Measurements from ENCODE around the gene TMEM242. TPM values are rescaled to one million over a fixed set of nuclear protein-coding genes. Genes with fewer than 3 reads are reported as not detected.
"Not testable (repeated sequence)": the region's sequence is repeated elsewhere in the genome, so short reads cannot be mapped to it uniquely, and the experiment has no call there.

Gene TMEM242
- total RNA-seq, 1 donor from 2014 or later, result 6.8 TPM

DNA sequence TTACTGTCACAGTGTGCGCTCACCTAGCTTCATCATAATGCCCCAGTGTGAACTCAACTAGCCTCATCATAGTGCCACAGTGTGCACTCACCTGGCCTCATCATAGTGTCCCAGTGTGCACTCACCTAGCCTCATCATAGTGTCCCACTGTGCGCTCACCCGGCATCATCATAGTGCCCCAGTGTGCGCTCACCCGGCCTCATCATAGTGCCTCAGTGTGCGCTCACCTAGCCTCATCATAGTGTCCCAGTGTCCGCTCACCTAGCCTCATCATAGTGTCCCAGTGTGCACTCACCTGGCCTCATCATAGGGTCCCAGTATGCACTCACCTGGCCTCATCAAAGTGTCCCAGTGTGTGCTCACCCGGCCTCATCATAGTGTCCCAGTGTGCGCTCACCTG, 10.6 kb downstream of the TMEM242 start:
- H3K9ac ChIP-seq (ENCODE audit: low read depth in 1 of 3, low read length in 3 of 3), result no peak overlapping the region
- H3K27ac ChIP-seq (ENCODE audit: low read depth, low read length), result no peak overlapping the region
- peaks cover 17 to 25% (median 18%) of the 10 kb centered on the region in 3 donors for H3K4me1 ChIP-seq (ENCODE audit: control insufficient read depth in 3 of 3, insufficient read depth in 3 of 3, low read length in 3 of 3)
- peaks cover 31 to 37% (median 36%) of the 10 kb centered on the region in 3 donors for H3K36me3 ChIP-seq (ENCODE audit: control insufficient read depth in 3 of 3, insufficient read depth in 3 of 3, low read length in 3 of 3)
- no peaks in the 10 kb centered on the region for H3K9me3 ChIP-seq (ENCODE audit: control insufficient read depth in 3 of 3, low read length in 3 of 3)
- H3K27me3 ChIP-seq (ENCODE audit: control insufficient read depth in 3 of 3, insufficient read depth in 3 of 3, low read length in 3 of 3), result no peaks in the 10 kb centered on the region
- H3K4me3 ChIP-seq (ENCODE audit: low read length in 3 of 3), result no peak overlapping the region

DNA sequence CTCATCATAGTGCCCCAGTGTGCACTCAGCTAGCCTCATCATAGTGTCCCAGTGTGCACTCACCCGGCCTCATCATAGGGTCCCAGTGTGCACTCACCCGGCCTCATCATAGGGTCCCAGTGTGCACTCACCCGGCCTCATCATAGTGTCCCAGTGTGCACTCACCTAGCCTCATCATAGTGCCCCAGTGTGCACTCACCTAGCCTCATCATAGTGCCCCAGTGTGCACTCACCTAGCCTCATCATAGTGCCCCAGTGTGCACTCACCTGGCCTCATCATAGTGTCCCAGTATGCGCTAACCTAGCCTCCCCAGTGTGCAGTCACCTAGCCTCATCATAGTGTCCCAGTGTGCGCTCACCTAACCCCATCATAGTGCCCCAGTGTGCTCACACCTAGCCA, 12.6 kb downstream of the TMEM242 start:
- H3K9me3 ChIP-seq (ENCODE audit: control insufficient read depth in 3 of 3, low read length in 3 of 3); H3K27me3 ChIP-seq (ENCODE audit: control insufficient read depth in 3 of 3, insufficient read depth in 3 of 3, low read length in 3 of 3); H3K4me3 ChIP-seq (ENCODE audit: low read length in 3 of 3); H3K9ac ChIP-seq (ENCODE audit: low read depth in 1 of 3, low read length in 3 of 3); H3K27ac ChIP-seq (ENCODE audit: low read depth, low read length): not testable (repeated sequence)
- peaks cover 31 to 41% (median 32%) of the 10 kb centered on the region in 3 donors for H3K36me3 ChIP-seq (ENCODE audit: control insufficient read depth in 3 of 3, insufficient read depth in 3 of 3, low read length in 3 of 3)
- peaks cover 13 to 16% (median 15%) of the 10 kb centered on the region in 3 donors for H3K4me1 ChIP-seq (ENCODE audit: control insufficient read depth in 3 of 3, insufficient read depth in 3 of 3, low read length in 3 of 3)

GRCh38 chr6:157307661-157308060, 15.7 kb downstream of the TMEM242 start:
- H3K27ac ChIP-seq (ENCODE audit: low read depth, low read length), result no peak overlapping the region
- no peak overlapping the region for H3K4me3 ChIP-seq (ENCODE audit: low read length in 3 of 3)
- H3K9ac ChIP-seq (ENCODE audit: low read depth in 1 of 3, low read length in 3 of 3), result no peak overlapping the region
- peaks cover 13 to 20% (median 18%) of the 10 kb centered on the region in 3 donors for H3K4me1 ChIP-seq (ENCODE audit: control insufficient read depth in 3 of 3, insufficient read depth in 3 of 3, low read length in 3 of 3)
- peaks cover 13 to 22% (median 16%) of the 10 kb centered on the region in 3 donors for H3K36me3 ChIP-seq (ENCODE audit: control insufficient read depth in 3 of 3, insufficient read depth in 3 of 3, low read length in 3 of 3)
- no peaks in the 10 kb centered on the region for H3K27me3 ChIP-seq (ENCODE audit: control insufficient read depth in 3 of 3, insufficient read depth in 3 of 3, low read length in 3 of 3)
- no peaks in the 10 kb centered on the region for H3K9me3 ChIP-seq (ENCODE audit: control insufficient read depth in 3 of 3, low read length in 3 of 3)

- Histone ChIP-seq H3K4me1 (ENCODE audit: control insufficient read depth in 3 of 3, insufficient read depth in 3 of 3, low read length in 3 of 3) (peaks cover 13 to 20% (median 18%) of the 10 kb centered on the region in 3 donors), H3K36me3 (ENCODE audit: control insufficient read depth in 3 of 3, insufficient read depth in 3 of 3, low read length in 3 of 3) (peaks cover 7 to 13% (median 8%) of the 10 kb centered on the region in 3 donors), H3K4me3 (ENCODE audit: low read length in 3 of 3) (peak overlapping the region in 2 of 3 donors; percentile 34 to 37), H3K9ac (ENCODE audit: low read depth in 1 of 3, low read length in 3 of 3) (peak overlapping the region in 2 of 3 donors; percentile 26 to 36), H3K27me3 (ENCODE audit: control insufficient read depth in 3 of 3, insufficient read depth in 3 of 3, low read length in 3 of 3) (no peaks in the 10 kb centered on the region), H3K9me3 (ENCODE audit: control insufficient read depth in 3 of 3, low read length in 3 of 3) (no peaks in the 10 kb centered on the region), H3K27ac (ENCODE audit: low read depth, low read length) (peak overlapping the region; percentile 57)
Measured at GRCh38 chr6:157305670-157306653, 17.4 kb downstream of the TMEM242 start.

DNA sequence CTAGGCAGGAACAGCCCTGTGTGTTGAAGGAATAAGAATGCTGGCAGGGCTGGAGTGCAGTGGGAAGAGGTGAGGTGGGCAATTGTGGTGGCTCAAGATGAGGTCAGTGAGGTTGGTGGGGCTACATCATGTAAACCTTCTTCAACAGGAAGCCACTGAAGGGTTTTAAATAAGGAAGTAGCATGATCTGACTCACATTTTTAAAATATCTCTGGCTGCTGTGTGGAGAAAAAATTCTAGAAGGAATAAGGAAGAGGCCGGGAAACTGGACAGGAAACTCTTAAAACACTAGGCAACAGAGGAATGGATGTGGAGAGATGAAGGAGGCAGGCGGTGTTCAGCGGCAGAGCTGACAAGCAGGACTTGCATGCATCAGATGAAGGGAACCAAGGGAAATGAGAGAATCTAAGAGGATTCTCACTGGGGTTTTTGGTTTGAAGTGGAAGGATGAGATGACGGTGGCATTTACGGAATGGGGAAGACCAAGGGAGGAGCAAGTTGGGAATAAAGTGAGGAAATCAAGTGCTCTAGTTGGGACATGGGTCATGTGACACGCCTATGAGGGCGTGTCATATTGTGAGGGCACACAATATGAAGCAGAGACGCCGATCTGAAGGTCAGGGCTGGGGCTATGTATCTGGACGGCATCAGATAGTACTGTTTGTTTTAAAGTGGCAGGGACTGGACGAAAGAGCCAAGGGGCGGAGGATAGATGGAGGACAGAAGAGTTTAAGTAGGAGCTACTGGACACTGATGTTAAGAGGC, 18.2 kb downstream of the TMEM242 start:
- H3K36me3 ChIP-seq (ENCODE audit: control insufficient read depth in 3 of 3, insufficient read depth in 3 of 3, low read length in 3 of 3), result peaks cover 0 to 5% (median 2%) of the 10 kb centered on the region in 3 donors
- no peaks in the 10 kb centered on the region for H3K27me3 ChIP-seq (ENCODE audit: control insufficient read depth in 3 of 3, insufficient read depth in 3 of 3, low read length in 3 of 3)
- no peaks in the 10 kb centered on the region for H3K9me3 ChIP-seq (ENCODE audit: control insufficient read depth in 3 of 3, low read length in 3 of 3)
- peaks cover 13 to 18% (median 17%) of the 10 kb centered on the region in 3 donors for H3K4me1 ChIP-seq (ENCODE audit: control insufficient read depth in 3 of 3, insufficient read depth in 3 of 3, low read length in 3 of 3)
- H3K4me3 ChIP-seq (ENCODE audit: low read length in 3 of 3), result peak overlapping the region in 2 of 3 donors; percentile 34 to 37
- H3K27ac ChIP-seq (ENCODE audit: low read depth, low read length), result peak overlapping the region; percentile 57
- H3K9ac ChIP-seq (ENCODE audit: low read depth in 1 of 3, low read length in 3 of 3), result peak overlapping the region in 2 of 3 donors; percentile 26 to 36

- Histone ChIP-seq H3K9ac (ENCODE audit: low read depth in 1 of 3, low read length in 3 of 3) (no peak overlapping the region), H3K4me1 (ENCODE audit: control insufficient read depth in 3 of 3, insufficient read depth in 3 of 3, low read length in 3 of 3) (peaks cover 15 to 20% (median 18%) of the 10 kb centered on the region in 3 donors), H3K36me3 (ENCODE audit: control insufficient read depth in 3 of 3, insufficient read depth in 3 of 3, low read length in 3 of 3) (peaks cover 0 to 8% (median 2%) of the 10 kb centered on the region in 3 donors), H3K27ac (ENCODE audit: low read depth, low read length) (no peak overlapping the region), H3K4me3 (ENCODE audit: low read length in 3 of 3) (no peak overlapping the region), H3K9me3 (ENCODE audit: control insufficient read depth in 3 of 3, low read length in 3 of 3) (no peaks in the 10 kb centered on the region), H3K27me3 (ENCODE audit: control insufficient read depth in 3 of 3, insufficient read depth in 3 of 3, low read length in 3 of 3) (no peaks in the 10 kb centered on the region)
Measured at GRCh38 chr6:157302736-157303135, 20.6 kb downstream of the TMEM242 start.

GRCh38 chr6:157300436-157300835, 22.9 kb downstream of the TMEM242 start:
- no peak overlapping the region for H3K4me3 ChIP-seq (ENCODE audit: low read length in 3 of 3)
- H3K27me3 ChIP-seq (ENCODE audit: control insufficient read depth in 3 of 3, insufficient read depth in 3 of 3, low read length in 3 of 3), result no peaks in the 10 kb centered on the region
- H3K27ac ChIP-seq (ENCODE audit: low read depth, low read length), result no peak overlapping the region
- H3K36me3 ChIP-seq (ENCODE audit: control insufficient read depth in 3 of 3, insufficient read depth in 3 of 3, low read length in 3 of 3), result peaks cover 0 to 3% (median 2%) of the 10 kb centered on the region in 3 donors
- H3K9me3 ChIP-seq (ENCODE audit: control insufficient read depth in 3 of 3, low read length in 3 of 3), result no peaks in the 10 kb centered on the region
- no peak overlapping the region for H3K9ac ChIP-seq (ENCODE audit: low read depth in 1 of 3, low read length in 3 of 3)
- H3K4me1 ChIP-seq (ENCODE audit: control insufficient read depth in 3 of 3, insufficient read depth in 3 of 3, low read length in 3 of 3), result peaks cover 6 to 10% (median 8%) of the 10 kb centered on the region in 3 donors

DNA sequence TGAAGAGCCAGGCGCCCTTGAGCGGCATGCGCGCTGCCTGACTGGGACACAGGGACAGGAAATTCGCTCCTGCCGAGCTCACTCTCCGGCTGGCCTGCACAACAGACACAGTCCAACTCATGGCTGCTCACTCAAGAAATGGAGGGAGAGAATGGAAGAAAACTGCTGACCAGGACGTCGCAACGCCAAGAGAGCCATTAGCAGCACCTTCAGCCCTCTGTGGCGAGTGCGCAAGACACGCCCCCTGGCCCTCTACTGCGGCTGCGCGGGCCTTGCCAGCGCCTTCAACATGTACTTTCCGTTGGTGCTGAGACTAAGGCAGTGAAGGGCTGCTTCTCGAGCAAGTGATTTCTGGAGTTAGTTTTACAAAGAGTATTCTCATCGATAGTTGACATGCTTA, 23.3 kb downstream of the TMEM242 start:
- H3K27ac ChIP-seq (ENCODE audit: low read depth, low read length), result no peak overlapping the region
- H3K4me1 ChIP-seq (ENCODE audit: control insufficient read depth in 3 of 3, insufficient read depth in 3 of 3, low read length in 3 of 3), result peaks cover 3 to 7% (median 6%) of the 10 kb centered on the region in 3 donors

GRCh38 chr6:157298216-157298724, 25.0 kb downstream of the TMEM242 start:
- Histone ChIP-seq H3K27me3 (ENCODE audit: control insufficient read depth in 3 of 3, insufficient read depth in 3 of 3, low read length in 3 of 3) (no peaks in the 10 kb centered on the region), H3K36me3 (ENCODE audit: control insufficient read depth in 3 of 3, insufficient read depth in 3 of 3, low read length in 3 of 3) (peaks cover 0 to 6% (median 3%) of the 10 kb centered on the region in 3 donors), H3K4me1 (ENCODE audit: control insufficient read depth in 3 of 3, insufficient read depth in 3 of 3, low read length in 3 of 3) (peaks cover 0 to 3% (median 2%) of the 10 kb centered on the region in 3 donors), H3K4me3 (ENCODE audit: low read length in 3 of 3) (no peak overlapping the region), H3K9ac (ENCODE audit: low read depth in 1 of 3, low read length in 3 of 3) (no peak overlapping the region), H3K9me3 (ENCODE audit: control insufficient read depth in 3 of 3, low read length in 3 of 3) (no peaks in the 10 kb centered on the region), H3K27ac (ENCODE audit: low read depth, low read length) (no peak overlapping the region)

More for the DNA sequence above, 23.3 kb downstream of the TMEM242 start:
- peaks cover 0 to 3% (median 2%) of the 10 kb centered on the region in 3 donors for H3K36me3 ChIP-seq (ENCODE audit: control insufficient read depth in 3 of 3, insufficient read depth in 3 of 3, low read length in 3 of 3)
- H3K27me3 ChIP-seq (ENCODE audit: control insufficient read depth in 3 of 3, insufficient read depth in 3 of 3, low read length in 3 of 3), result no peaks in the 10 kb centered on the region
- no peaks in the 10 kb centered on the region for H3K9me3 ChIP-seq (ENCODE audit: control insufficient read depth in 3 of 3, low read length in 3 of 3)
- no peak overlapping the region for H3K4me3 ChIP-seq (ENCODE audit: low read length in 3 of 3)
- H3K9ac ChIP-seq (ENCODE audit: low read depth in 1 of 3, low read length in 3 of 3), result no peak overlapping the region

Measured in skeletal muscle tissue (tissue), 4 donors.